Prostate gland (tissue), 2 donors: Measurements from ENCODE around the gene CSTPP1.

ENCODE experiments used
- CTCF ChIP-seq, 4 experiments: fragments of 200-600 bp in 2 of 4; fragments of 450-650 bp in 2 of 4; sonication (generic) in 2 of 4; IDR thresholded peaks; 1 replicate in 3 of 4; 2 replicates in 1 of 4; pipeline ENCODE4 v1.5.1; 2016 to 2019; ENCODE audit warnings: antibody characterized with exemption in 4 of 4, mild to moderate bottlenecking in 2 of 4, moderate library complexity in 2 of 4
- POLR2A ChIP-seq: fragments of 450-650 bp; IDR thresholded peaks from one replicate; pipeline ENCODE4 v1.6.1; 2016; ENCODE audit warnings: antibody characterized with exemption, mild to moderate bottlenecking
- POLR2AphosphoS5 ChIP-seq: sonication (generic); formaldehyde crosslinking; IDR thresholded peaks from one replicate; pipeline ENCODE4 v1.6.1; 2017; ENCODE audit warnings: antibody characterized with exemption

DNA sequence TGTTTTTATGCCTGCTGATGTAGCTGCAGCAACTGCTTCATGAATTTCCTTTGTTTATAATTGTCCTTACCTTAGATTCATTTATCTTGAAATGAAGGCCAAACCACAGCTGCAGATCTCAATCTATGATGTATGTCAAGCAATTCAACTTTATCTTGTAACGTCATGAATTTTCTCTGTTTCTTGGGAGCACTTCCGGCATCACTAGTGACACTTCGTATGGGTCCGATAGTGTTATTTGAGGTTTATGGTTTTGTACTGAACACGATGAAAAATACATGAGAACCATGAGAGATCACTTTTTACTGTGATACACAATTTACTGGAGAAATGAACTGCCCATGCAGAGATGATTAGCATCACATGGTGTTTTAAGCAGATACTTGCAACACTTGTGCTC lies 98.5 kb downstream of the CSTPP1 start:
- TF ChIP-seq POLR2A = no peak
- no peak for TF ChIP-seq CTCF (IDR thresholded peaks at IDR 0.05)
- TF ChIP-seq POLR2AphosphoS5 = no peak
